GM12878 (cell line): ENCODE measurements around the gene THRB. TPM values are rescaled to one million over a fixed set of nuclear protein-coding genes. Genes with fewer than 3 reads are reported as not detected.

Experiments used
- POLR2A ChIP-seq: IDR thresholded peaks from 2 replicates; pipeline ENCODE4 v1.6.1; 2011; ENCODE audit warnings: low read depth, mild to moderate bottlenecking, low read length
- polyA plus RNA-seq, 11 experiments: library from polyadenylated mRNA; depleted of rRNA in 4 of 11; unstranded in 6 of 11; stranded (reverse) in 5 of 11; fragments of >200 nt; fragmentation: Nextera tagmentation in 4 of 11; fragmentation: Illumina TruSeq in 1 of 11; extraction: Ambion mirVana in 4 of 11; extraction: Trizol in 1 of 11; gene quantifications; 1 replicate in 1 of 11; 2 replicates in 10 of 11; pipeline versions ENCODE4 v1.2.1 to v1.2.3, GENCODE V29; 2011 to 2016; ENCODE audit warnings: inconsistent platforms in 2 of 11, missing spikeins in 2 of 11, low read depth in 1 of 11
- total RNA-seq, 4 experiments: library from RNA; depleted of rRNA in 3 of 4; stranded (reverse); fragments of >200 nt in 3 of 4; fragmentation: Illumina TruSeq in 1 of 4; extraction: Trizol in 1 of 4; gene quantifications; 2 replicates each; pipeline versions ENCODE4 v1.2.1 to v1.2.3, GENCODE V29; 2013 to 2021
- TF ChIP-seq, protein P1 (sequence below): fragments of 150-350 bp; IDR thresholded peaks from 2 replicates; pipeline ENCODE4 v1.6.1; 2016; ENCODE audit warnings: low read depth, low read length
- TF ChIP-seq, protein P2 (sequence below): fragments of 450-650 bp; formaldehyde crosslinking; IDR thresholded peaks from 2 replicates; pipeline ENCODE4 v1.4.0; 2022; ENCODE audit warnings: mild to moderate bottlenecking, moderate library complexity
- TF ChIP-seq, protein P3 (sequence below): IDR thresholded peaks from 2 replicates; pipeline ENCODE4 v1.6.1; 2011; ENCODE audit warnings: low read depth, low read length, improper control_type of control experiment, borderline replicate concordance

The THRB gene
- total and polyA plus RNA-seq, 10 of the 15 experiments (the other 5 are each of a cell fraction or from before 2014, with no cell fraction given): 0.05 TPM; not detected in 9

DNA sequence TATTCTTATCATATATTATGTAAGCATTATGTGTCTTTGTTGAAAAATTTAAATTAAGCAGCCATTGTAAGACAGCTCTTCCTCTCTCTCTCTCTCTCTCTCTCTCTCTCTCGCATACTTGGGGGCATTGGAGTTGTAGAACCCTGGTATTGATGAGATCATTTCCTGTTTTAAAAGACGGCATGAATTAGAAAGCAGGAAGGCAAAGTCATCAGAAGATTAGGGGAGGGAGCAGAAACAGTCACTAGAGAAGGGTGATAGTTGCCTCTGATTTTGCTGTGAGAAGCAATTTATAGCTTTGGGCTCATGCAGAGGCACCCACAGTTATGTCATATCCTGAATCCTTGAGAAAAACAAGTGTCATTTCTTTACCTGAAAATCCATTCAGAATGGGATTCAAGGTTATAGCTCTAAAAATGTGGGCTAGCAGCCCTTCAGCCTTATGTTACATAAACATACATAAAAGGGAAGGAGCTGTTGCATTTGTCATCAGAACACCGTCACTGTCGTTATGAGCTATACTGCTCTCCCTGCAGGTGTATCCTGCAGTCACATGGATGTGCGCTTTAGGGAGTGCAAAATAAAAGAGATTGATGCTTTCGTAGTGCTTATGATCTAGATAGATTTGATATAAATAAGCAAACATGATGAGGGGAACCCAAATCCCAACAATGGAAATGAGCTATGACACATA lies 335.7 kb downstream of the THRB start (continued):
- TF ChIP-seq, protein P1, sequence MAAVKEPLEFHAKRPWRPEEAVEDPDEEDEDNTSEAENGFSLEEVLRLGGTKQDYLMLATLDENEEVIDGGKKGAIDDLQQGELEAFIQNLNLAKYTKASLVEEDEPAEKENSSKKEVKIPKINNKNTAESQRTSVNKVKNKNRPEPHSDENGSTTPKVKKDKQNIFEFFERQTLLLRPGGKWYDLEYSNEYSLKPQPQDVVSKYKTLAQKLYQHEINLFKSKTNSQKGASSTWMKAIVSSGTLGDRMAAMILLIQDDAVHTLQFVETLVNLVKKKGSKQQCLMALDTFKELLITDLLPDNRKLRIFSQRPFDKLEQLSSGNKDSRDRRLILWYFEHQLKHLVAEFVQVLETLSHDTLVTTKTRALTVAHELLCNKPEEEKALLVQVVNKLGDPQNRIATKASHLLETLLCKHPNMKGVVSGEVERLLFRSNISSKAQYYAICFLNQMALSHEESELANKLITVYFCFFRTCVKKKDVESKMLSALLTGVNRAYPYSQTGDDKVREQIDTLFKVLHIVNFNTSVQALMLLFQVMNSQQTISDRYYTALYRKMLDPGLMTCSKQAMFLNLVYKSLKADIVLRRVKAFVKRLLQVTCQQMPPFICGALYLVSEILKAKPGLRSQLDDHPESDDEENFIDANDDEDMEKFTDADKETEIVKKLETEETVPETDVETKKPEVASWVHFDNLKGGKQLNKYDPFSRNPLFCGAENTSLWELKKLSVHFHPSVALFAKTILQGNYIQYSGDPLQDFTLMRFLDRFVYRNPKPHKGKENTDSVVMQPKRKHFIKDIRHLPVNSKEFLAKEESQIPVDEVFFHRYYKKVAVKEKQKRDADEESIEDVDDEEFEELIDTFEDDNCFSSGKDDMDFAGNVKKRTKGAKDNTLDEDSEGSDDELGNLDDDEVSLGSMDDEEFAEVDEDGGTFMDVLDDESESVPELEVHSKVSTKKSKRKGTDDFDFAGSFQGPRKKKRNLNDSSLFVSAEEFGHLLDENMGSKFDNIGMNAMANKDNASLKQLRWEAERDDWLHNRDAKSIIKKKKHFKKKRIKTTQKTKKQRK: no peak
- TF ChIP-seq, protein P2, sequence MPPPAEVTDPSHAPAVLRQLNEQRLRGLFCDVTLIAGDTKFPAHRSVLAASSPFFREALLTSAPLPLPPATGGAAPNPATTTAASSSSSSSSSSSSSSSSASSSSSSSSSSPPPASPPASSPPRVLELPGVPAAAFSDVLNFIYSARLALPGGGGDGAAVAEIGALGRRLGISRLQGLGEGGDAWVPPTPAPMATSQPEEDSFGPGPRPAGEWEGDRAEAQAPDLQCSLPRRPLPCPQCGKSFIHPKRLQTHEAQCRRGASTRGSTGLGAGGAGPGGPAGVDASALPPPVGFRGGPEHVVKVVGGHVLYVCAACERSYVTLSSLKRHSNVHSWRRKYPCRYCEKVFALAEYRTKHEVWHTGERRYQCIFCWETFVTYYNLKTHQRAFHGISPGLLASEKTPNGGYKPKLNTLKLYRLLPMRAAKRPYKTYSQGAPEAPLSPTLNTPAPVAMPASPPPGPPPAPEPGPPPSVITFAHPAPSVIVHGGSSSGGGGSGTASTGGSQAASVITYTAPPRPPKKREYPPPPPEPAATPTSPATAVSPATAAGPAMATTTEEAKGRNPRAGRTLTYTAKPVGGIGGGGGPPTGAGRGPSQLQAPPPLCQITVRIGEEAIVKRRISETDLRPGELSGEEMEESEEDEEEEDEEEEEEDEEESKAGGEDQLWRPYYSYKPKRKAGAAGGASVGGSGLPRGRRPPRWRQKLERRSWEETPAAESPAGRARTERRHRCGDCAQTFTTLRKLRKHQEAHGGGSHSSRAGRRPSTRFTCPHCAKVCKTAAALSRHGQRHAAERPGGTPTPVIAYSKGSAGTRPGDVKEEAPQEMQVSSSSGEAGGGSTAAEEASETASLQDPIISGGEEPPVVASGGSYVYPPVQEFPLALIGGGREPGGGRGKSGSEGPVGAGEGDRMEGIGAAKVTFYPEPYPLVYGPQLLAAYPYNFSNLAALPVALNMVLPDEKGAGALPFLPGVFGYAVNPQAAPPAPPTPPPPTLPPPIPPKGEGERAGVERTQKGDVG: no peak
- TF ChIP-seq, protein P3, sequence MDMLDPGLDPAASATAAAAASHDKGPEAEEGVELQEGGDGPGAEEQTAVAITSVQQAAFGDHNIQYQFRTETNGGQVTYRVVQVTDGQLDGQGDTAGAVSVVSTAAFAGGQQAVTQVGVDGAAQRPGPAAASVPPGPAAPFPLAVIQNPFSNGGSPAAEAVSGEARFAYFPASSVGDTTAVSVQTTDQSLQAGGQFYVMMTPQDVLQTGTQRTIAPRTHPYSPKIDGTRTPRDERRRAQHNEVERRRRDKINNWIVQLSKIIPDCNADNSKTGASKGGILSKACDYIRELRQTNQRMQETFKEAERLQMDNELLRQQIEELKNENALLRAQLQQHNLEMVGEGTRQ: no peak
- TF ChIP-seq POLR2A: no peak
